ENCODE data around the gene SPATA20.

DNA sequence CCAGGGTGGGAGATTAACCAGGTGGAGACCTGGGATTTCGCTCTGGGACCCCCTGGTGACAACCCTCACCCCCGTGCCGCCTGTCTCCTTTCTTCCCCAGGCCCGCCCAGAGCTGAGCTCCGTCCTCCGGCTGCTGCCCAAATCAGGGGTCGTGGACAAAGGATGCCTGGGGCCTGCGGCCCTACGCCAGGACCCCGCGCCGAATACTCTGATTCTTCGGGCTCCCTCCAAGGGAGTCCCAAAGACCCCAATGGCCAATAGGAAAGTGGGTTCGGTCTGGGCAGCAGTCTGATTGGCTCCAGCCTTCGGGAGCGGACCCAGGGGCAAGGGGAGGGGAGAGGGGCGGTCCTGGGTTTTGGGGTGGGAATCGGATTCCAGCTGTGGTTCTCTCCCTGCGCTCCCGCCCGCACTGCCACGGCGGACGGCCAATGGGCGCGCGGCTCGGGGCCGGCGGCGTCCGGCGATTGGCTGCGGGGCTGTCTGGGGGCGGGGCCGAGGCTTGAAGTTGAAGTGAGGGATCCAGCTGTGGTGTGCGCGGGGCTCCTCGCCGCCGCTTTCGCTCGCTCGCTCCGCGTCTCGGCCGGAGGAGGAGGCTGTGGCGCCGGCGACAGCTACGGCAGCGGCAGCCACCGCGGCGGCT, 13.3 kb downstream of the SPATA20 start, which contains the start of gene CACNA1G:
- TF ChIP-seq, protein P1, sequence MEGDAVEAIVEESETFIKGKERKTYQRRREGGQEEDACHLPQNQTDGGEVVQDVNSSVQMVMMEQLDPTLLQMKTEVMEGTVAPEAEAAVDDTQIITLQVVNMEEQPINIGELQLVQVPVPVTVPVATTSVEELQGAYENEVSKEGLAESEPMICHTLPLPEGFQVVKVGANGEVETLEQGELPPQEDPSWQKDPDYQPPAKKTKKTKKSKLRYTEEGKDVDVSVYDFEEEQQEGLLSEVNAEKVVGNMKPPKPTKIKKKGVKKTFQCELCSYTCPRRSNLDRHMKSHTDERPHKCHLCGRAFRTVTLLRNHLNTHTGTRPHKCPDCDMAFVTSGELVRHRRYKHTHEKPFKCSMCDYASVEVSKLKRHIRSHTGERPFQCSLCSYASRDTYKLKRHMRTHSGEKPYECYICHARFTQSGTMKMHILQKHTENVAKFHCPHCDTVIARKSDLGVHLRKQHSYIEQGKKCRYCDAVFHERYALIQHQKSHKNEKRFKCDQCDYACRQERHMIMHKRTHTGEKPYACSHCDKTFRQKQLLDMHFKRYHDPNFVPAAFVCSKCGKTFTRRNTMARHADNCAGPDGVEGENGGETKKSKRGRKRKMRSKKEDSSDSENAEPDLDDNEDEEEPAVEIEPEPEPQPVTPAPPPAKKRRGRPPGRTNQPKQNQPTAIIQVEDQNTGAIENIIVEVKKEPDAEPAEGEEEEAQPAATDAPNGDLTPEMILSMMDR (IDR thresholded peaks at IDR 0.05), result no peak
- no peak for TF ChIP-seq ZFX (IDR thresholded peaks at IDR 0.05; ENCODE audit: borderline replicate concordance)
